ENCODE data around the gene PDE3A.

The PDE3A gene

DNA sequence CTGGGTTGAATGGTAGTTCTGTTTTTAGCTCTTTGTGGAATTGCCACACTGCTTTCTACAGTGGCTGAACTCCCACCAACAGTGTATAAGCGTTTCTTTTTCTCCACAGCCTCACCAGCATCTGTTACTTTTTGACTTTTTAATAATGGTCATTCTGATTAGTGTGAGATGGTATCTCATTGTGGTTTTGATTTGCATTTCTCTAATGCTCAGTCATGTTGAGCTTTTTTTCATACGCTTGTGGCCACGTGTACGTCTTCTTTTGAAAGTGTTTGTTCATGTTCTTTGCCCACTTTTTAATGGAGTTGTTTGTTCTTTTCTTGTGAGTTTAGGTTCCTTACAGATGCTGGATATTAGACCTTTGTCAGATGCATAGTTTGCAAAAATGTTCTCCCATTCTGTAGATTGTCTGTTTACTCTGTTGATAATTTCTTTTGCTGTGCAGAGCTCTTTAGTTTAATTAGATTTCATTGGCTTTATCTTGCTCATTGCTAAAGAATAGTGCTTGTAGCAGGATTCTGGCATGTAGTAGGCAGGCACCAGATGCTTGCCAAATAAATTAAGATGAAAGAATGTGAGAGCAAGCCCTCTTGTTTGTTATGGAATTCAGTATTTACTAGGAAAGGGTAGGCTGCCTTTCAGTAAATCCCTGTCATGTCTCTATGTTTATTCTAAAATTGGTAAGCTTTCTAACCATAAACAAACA is 86.8 kb downstream of the PDE3A start:
- DNase-seq (ENCODE audit: low read depth, low spot score): no peak

DNA sequence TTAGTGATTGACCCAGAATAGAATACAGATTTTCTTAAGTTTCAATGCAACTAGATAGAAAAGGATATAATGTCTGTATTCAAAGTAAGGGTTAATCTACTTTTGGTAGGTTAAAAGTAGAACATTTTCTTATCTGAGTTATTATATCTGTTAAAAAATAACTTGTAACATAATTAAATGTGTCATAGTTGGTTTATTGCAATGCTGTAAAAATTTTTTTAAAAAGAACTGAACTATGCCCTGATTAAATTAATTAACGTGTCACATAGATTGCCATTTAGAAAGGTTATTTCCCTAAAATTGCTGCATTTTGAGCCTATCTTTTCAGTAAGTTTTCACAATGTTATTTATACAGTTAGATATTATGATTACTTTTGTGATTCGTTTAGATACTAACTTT is 89.2 kb downstream of the PDE3A start:
- no peak for DNase-seq (ENCODE audit: low read depth, low spot score)

DNA sequence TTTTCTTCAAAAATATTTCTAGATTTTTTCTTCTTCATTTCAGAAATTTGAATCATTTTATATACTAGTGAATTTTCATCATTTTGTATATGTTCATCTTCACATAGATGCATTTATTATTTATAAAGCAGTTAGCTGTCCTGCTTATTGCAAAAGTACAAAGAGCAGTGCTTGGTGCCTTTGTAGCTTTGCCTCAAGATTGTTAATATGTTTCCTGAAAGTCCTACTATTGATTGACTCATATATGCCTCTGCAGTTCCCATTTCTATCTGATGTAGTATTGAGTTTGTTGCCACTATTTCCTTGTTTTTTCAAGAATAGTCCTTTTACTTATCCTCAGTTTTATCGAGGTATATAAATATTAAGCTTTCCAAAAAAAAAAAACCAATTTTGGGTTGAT is 89.7 kb downstream of the PDE3A start:
- DNase-seq (ENCODE audit: low read depth, low spot score): no peak

DNA sequence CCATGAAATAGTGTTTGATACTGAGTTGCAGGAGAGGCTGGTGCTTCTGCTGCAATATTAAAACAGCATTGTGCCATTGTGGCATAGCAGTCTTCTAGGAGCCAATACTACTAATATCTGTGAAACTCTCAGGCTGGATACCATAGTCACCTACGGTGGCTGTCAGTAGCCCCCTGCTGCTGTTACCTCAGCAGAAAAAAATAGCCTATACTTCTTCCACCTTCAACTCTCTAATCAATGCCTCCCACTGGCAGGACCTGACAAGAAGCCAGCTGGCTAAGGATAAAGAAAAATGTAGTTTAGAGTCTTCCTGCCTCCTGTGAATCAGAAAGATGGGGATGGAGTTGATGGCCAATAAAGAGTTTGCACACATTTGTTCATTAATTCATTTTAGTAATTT is 91.6 kb downstream of the PDE3A start:
- no peak for DNase-seq (ENCODE audit: low read depth, low spot score)

DNA sequence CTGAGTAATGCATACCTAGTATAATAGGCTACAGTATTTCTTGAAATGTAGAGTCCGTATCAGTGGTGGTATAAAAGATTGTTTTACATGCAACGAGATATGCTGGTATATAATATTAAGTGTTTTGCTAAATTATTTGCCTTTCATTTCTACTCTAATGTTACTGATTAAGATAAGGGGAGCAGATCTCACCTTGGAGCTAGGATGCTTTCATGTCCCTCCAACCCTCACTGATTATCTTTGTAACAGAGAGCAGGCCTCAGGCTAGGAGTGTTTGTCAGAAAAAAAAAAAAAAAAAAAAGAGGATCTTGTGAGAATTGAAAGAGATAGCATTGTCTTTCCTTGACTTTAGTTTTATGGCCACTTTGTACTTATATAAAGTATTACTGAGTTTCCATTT is 92.6 kb downstream of the PDE3A start:
- DNase-seq (ENCODE audit: low read depth, low spot score): no peak

DNA sequence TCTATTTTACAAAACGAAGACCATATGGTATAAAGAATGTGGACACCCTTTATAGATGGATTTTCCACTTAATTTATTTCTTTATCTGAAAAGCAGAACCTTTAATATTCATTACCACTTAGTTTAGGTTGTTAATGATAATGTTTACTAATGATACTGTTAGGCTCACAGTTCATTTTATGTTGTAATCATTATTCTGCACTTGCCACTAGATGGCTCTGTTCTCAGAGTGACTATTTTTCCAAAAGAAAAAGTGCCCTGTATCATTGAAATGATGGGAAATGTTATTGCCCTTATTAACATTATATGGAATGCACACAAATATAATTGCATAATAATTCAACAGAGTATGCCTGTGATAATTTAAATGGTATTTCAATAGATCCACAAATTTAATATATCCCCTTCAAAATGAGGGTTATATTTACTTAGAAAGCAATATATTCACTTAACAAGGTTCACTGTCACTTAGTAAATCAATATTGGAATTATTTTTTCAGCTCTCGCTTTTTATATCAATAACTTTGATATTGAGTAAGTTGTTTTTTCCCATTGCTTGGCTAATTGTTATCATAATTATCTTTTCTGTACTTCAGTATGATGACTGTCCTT is 95.7 kb downstream of the PDE3A start:
- no peak for DNase-seq (ENCODE audit: low read depth, low spot score)

DNA sequence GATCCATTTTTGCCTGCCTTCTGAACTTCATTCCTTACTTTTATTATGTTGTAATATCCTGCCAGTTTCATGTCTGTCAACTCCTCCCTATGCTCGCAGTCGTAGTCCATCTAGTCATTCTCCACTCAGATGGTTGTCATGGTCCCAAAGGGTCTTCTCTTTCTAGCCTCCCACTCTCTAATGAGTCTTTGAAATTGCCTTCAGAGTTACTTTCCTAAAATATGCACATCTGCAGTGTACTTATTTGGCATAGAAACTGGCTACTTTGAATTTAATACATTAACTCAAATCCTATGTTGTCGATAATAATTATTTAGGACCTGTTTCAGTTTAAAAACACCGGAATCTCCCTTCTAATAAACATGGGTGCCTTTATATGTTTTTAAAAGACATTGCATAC is 101.0 kb downstream of the PDE3A start:
- no peak for DNase-seq (ENCODE audit: low read depth, low spot score)

DNA sequence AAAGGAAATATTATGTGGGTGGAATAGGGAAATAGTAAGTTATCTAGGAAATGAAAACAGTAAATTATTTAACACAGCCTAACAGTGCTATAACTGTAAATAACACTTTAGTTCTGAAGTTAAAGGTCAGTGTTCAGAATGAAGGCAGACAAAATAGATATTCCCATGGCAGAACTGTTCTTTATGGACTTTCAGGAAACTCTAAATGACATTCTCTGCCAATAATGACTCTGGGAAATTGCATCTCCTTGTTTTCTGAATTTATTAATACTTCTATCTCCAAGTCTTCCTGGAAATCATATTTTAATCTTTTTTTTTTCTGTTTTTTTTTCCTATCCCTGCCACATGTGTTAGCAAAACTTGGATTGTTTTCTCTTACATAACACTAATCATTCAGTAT is 101.4 kb downstream of the PDE3A start:
- DNase-seq (ENCODE audit: low read depth, low spot score): no peak

DNA sequence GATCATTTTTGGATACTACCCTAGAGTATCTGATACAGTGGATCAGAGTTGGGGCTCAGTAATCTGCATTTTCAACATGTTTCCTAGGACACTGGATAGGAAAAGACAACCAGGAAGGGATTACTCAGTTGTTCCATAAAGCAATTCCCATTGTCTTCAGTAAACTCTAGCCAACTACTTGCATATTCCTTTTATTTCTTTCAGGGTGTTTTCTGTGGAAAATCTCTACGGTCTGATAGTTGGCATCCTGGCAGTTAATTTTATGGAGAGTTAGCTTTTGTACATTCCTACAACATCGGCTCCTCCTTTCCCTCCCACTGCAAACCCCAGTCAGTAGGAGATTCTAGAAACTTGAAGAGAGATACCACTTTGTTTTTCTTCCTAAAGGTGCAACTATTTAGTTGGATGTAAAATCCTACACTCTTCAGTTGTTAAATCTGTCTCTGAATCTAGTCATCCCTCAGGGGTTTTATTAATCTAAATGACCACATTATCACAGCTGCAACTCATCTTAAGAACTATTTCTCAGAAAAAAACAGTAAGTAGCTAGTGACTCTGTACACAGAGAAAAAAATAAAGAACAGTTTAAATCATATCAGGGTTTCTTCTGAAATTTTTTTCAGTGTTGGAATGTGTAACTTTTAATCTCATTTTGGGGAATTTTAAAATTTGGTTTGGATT is 103.9 kb downstream of the PDE3A start:
- DNase-seq (ENCODE audit: low read depth, low spot score): no peak

DNA sequence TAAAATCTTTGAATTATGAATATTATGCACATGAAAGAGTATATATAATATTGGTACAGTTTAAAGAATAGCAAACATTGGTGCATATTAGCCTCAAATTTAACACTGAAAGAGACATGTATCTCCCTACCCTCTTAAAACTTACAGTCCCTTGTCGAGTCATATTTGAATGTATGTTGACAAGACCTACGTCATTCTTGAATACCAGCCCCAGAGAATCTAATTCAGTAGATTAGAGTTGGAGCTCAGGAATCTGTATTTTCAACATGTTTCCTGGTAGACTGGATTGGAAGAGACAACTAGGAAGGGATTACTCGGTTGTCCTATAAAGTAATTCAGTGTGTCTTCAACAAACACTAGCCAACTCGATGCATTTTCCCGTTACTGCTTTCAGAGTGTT is 104.8 kb downstream of the PDE3A start:
- no peak for DNase-seq (ENCODE audit: low read depth, low spot score)

DNA sequence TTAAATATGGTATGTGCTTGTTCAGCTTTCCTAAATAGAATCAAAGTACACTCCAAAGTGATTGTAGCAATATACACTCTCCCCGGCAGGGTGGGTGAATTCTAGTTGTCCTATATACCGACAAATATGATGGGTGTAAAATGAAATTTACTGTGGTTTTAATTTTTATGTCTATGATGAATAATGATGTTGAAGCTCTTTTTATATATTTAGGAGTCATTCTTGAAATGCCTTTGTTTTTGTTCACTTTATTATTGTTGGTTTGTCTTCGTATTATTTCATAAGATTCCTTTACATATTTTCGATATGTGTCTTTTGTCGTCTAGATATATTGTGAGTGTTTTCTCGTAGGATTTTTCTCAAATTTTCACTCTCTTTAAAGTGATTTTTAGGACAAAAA is 105.7 kb downstream of the PDE3A start:
- no peak for DNase-seq (ENCODE audit: low read depth, low spot score)

DNA sequence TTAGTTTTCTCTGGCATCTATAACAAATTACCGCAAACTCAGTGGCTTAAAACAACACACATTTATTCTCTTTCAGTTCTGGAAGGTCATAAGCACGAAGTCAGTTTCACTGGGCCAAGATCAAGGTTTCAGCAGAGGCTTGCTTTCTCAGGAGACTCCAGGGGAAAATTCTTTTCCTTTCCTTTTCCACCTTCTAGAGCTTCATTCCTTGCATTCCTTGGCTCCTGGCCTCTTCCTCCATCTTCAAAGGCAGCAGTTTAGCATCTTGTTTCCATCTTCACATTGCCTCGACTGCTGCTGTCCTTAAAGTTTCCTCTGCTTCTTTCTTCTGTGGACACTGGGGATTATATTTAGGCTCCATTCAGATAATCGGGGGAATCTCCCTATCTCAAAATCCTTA is 106.1 kb downstream of the PDE3A start:
- no peak for DNase-seq (ENCODE audit: low read depth, low spot score)

DNA sequence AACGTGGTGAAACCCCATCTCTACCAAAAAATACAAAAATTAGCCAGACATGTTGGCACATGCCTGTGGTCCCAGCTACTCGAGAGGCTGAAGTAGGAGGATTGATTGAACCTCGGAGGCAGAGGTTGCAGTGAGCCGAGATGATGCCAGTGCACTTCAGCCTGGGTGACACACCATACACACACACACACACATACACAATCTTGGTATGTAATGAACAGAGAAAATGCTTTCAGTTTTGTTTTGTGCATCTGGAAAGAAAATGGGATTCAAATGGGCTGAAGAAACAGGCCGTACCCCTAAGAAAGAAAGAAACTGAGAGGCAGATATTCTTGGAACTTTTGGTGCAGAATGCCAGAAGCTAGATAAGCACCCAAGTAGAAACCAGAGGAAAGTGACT is 107.2 kb downstream of the PDE3A start:
- no peak for DNase-seq (ENCODE audit: low read depth, low spot score)

DNA sequence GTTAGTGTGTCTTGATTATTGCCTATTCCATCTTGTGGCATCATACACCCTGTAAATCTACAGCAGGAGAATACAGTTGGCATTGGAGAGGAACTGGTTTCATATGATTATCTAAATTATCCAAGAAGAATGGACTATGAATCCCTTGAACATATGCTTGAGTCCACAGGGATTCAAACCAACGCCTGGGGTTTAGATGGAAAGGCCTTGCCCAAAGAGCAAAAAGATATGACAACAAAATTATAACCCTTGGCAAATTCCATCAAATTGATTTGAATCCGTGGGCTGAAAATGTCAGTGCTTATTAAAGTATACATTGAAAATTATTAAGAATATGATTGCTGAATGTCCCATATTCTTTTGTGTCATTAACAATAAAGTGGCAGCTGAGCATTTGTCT is 108.2 kb downstream of the PDE3A start:
- DNase-seq (ENCODE audit: low read depth, low spot score): no peak

DNA sequence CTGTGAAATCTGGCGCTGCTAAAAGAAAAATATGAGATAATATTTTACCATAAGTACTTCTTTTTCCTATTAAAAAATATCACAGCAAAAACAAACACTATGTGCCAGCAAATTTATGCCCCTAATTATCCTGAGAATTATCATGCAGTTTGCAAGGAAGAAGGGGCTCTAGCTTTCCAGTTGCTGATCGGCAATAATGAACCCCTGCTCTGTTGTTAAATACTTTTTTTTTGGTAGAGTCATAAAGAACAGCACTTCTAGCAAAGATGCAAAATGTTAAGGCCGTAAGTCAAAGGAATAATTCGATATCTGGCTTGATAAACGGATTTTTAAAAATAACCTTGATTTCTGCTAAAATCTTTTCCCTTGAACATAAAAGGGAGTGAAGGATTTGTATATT is 108.9 kb downstream of the PDE3A start:
- DNase-seq (ENCODE audit: low read depth, low spot score): no peak

DNA sequence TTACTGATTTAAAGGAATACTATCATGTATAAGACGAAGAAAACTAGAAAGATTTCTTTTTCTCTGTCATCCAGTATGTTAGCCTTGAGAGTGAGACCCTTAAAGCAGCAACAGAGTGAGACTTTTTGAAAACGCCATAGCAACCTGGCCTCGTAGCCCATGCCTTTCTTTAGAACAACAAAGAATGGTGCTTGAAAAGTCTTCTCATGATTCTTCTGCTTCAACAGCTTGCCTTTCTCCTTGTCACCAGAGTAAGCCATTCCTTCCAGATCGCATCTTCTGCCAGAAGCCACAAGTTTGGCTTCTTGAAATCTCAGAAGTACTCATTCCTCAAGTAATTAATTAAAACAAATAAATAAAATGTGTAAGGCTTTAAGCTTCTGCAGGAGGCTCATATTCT is 109.3 kb downstream of the PDE3A start:
- no peak for DNase-seq (ENCODE audit: low read depth, low spot score)

DNA sequence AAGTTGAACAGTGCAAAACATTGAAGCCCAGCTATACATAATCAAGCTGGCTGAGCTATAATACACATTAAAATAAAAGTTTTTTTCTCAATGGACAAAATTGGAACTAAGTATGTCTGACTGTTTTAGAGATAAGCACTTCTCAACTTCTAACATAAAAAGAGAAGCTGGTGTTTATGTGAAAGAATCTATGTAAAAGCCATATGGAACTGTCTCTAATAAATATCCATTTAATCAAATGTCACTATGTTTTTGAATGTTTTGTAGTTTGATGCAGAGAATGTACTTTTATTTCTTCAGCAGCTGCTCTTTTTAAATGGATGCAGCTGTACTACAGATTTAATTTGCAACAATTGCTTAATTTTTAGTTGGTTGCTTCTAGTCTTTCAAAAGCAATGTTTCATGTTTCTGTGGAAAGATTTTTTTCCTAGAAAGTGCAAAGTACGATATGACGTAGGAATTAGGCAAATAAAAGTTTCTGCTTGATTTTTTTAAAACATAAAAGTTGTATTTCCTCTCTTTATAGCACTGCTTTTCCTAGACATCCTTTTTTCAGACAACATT is 114.2 kb downstream of the PDE3A start:
- no peak for DNase-seq (ENCODE audit: low read depth, low spot score)

DNA sequence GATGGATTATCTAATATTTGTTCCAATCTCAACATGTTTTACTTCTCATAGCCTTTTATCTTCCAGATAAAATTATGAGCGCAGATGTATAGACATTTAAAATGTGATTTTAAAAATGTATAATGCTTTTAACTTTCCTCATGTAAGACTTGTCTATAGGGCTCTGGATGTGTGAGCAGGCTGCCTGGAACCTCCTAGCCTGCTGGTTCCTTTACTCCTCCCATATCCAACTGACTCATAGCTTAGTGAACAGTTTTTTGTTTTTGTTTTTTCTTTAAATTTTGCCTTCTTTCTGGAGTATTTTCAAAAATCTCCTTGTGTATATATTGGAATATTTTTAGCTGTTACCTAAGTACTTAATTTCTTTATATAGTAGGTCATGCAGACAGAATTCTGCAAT is 115.4 kb downstream of the PDE3A start:
- no peak for DNase-seq (ENCODE audit: low read depth, low spot score)

DNA sequence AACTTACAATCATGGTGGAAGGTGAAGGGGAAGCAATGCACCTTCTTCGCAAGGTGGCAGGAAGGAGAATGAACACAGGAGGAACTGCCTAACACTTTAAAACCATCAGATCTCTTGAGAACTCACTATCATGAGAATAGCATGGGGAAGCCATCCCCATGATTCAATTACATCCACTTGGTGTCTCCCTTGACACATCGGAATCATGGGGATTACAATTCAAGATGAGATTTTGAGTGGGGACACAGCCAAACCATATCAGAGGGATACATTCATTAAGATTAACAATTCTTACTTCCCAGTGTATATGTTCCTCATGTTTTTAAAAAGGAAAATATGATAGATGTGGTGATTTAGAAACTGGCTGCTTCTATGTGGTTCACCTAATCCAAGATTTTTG is 117.9 kb downstream of the PDE3A start:
- DNase-seq (ENCODE audit: low read depth, low spot score): no peak

DNA sequence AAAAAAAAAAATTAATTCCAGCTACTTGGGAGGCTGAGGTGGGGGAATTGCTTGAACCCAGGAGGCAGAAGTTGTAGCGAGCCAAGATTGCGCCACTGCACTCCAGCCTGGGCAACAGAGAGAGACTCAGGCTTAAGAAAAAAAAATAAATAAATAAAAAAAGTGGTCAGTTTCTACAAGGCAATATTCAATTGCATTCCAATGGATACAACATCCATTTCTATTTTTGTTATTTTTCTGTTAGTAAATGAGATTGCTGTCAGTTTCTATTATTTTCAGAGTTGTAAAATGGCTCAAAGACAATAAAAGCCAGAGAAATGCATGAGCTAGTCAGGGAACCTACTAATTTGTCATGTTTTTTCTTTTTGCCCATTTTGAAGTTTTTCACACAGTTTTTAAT is 119.2 kb downstream of the PDE3A start:
- no peak for DNase-seq (ENCODE audit: low read depth, low spot score)

DNA sequence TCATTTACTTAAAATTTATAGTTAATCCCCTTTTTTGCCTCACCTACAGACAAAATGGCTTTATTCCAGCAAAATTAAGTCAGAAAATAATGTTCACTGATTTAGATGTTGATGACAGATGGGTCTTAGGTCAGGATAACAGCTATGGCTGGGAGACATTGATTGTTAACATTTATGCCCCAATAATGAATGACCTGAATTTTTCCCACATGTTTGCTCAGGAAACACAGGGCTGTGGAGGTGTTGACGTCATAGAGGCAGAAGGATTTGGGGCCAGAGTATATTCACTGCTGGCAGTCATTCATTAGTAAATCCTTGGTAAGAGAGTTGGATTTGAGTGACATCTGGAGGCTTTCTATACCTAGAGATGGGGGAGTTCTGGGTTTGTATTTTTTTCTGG is 121.3 kb downstream of the PDE3A start:
- no peak for DNase-seq (ENCODE audit: low read depth, low spot score)

DNA sequence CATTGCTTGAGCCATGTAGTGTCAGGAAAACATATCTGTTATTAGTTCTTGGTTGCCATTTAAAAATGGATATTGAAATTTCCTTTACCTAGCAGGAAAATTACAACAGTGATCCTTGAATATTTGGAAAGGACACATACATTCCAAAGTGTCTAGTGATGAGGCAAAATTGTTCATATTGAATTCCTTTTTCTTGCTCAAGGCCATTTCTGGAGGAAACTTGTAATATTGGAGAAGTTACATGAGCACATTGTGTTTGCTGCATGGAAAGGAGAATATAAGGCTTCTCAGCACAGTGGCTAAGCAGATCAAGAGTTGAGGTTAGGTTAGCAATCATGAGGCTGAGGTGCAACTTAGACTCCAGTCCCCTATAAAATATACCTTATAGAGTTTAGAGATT is 121.9 kb downstream of the PDE3A start:
- no peak for DNase-seq (ENCODE audit: low read depth, low spot score)

DNA sequence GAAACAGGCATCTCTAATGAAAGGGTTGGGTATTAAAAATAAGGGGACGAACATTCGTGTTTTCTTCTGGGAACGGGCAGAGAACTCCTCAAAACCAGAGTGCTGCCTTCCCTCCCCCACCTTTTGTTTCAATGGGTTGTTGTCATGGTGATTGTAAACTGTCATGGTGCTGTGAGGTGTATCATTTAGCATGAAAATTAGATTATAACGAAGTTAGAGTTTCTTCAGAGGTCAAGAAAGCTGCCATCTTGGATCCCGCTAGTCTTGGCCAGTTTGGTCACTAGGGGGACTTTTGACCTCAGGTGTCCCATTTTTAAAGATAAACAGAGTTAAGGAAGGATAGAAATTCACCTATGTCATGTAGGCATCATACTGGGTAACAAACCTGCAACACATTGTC is 123.0 kb downstream of the PDE3A start:
- no peak for DNase-seq (ENCODE audit: low read depth, low spot score)
